HCT116 (cell line): ENCODE data around the gene NRBF2. TPM values are rescaled to one million over a fixed set of nuclear protein-coding genes. Genes with fewer than 3 reads are reported as not detected.

Experiments used
- ATAC-seq: fragments of 200-7000 bp; cut with Tn5 transposase; 2 replicates; pipeline ENCODE4 v1.9.1; 2020; ENCODE audit warnings: mild to moderate bottlenecking, moderate library complexity
- BruUV-seq: library from RNA; stranded (reverse); fragments of 400-500 nt; replicated peaks from 2 replicates; lab custom pipeline; 2021; lab: Mats Ljungman, UMichigan
- CTCF ChIA-PET: fragments of 300-600 bp; sonication (Branson Sonifier 250); formaldehyde crosslinking; loops from one replicate; lab custom pipeline; 2021; ENCODE audit warnings: antibody characterized with exemption; lab: Charles Lee
- POLR2A ChIA-PET: fragments of 300-600, 350-600 bp; sonication (Branson Sonifier 250); formaldehyde crosslinking; loops from one replicate; lab custom pipeline; 2021; ENCODE audit warnings: antibody characterized with exemption; lab: Charles Lee
- RAD21 ChIA-PET, 2 experiments: fragments of 300-600 bp; sonication (Branson Sonifier 250); formaldehyde crosslinking; loops; one replicate each; lab custom pipeline; 2023; ENCODE audit warnings: low total read pairs in 2 of 2; ENCODE audit not compliant: uncharacterized antibody in 2 of 2, unreplicated experiment in 2 of 2, low non-redundant PET in 1 of 2; lab: Charles Lee
- DNase-seq: peaks from one replicate; pipeline ENCODE4 v3.0.0-alpha.2; 2010; ENCODE audit warnings: low read depth, low spot score
- H2AFZ ChIP-seq: fragments of 200-600 bp; shearing (Covaris generic), sonication (generic); 2 replicates; pipeline ENCODE4 v1.6.1; 2017; ENCODE audit warnings: low read depth, mixed run types, mixed read lengths, antibody characterized with exemption, low read length; ENCODE audit not compliant: poor library complexity, severe bottlenecking
- H3K27ac ChIP-seq: 2 replicates; pipeline ENCODE4 v1.5.1; 2012; ENCODE audit warnings: low read depth, low read length
- H3K27me3 ChIP-seq: fragments of 200-600 bp; sonication (generic); 2 replicates; pipeline ENCODE4 v1.6.1; 2016; ENCODE audit warnings: mixed run types, low read length, mixed read lengths; ENCODE audit not compliant: insufficient read depth
- H3K36me3 ChIP-seq, 2 experiments: fragments of 200-500 bp in 1 of 2; fragments of 200-600 bp in 1 of 2; sonication (Bioruptor generic) in 1 of 2; sonication (generic) in 1 of 2; 2 replicates each; pipeline versions ENCODE4 v1.5.1 to v1.6.1; 2014 to 2016; ENCODE audit warnings: low read length in 2 of 2, inconsistent platforms in 1 of 2, mixed read lengths in 1 of 2, mixed run types in 1 of 2; ENCODE audit not compliant: insufficient read depth in 2 of 2, control insufficient read depth in 1 of 2
- H3K4me1 ChIP-seq, 2 experiments: fragments of 200-600 bp in 1 of 2; sonication (generic) in 1 of 2; 2 replicates each; pipeline versions ENCODE4 v1.5.1 to v1.6.1; 2012 to 2017; ENCODE audit warnings: low read length in 2 of 2, inconsistent platforms in 1 of 2, mild to moderate bottlenecking in 1 of 2, mixed read lengths in 1 of 2, mixed run types in 1 of 2, moderate library complexity in 1 of 2; ENCODE audit not compliant: insufficient read depth in 2 of 2, control insufficient read depth in 1 of 2
- H3K4me2 ChIP-seq: fragments of 200-600 bp; sonication (generic); 2 replicates; pipeline ENCODE4 v1.6.1; 2017; ENCODE audit warnings: mixed run types, low read length, mixed read lengths
- H3K4me3 ChIP-seq, 2 experiments: fragments of 200-600 bp in 1 of 2; sonication (generic) in 1 of 2; replicated peaks in 1 of 2; 2 replicates each; pipeline ENCODE4 v1.5.1; 2011 to 2016; ENCODE audit warnings: low read length in 2 of 2, control low read depth in 1 of 2, low read depth in 1 of 2, mild to moderate bottlenecking in 1 of 2, mixed read lengths in 1 of 2, mixed run types in 1 of 2
- H3K79me2 ChIP-seq: fragments of 200-600 bp; sonication (generic); 2 replicates; pipeline ENCODE4 v1.6.1; 2017; ENCODE audit warnings: mild to moderate bottlenecking, mixed run types, low read length, moderate library complexity, mixed read lengths; ENCODE audit not compliant: insufficient read depth
- H3K9ac ChIP-seq: fragments of 200-600 bp; sonication (generic); 2 replicates; pipeline ENCODE4 v1.6.1; 2016; ENCODE audit warnings: low read length, mixed read lengths
- H3K9me2 ChIP-seq: fragments of 200-600 bp; sonication (generic), shearing (Covaris generic); 2 replicates; pipeline ENCODE4 v1.6.1; 2017; ENCODE audit warnings: mixed run types, mild to moderate bottlenecking, moderate library complexity; ENCODE audit not compliant: insufficient read depth
- H3K9me3 ChIP-seq, 2 experiments: fragments of 200-500 bp in 1 of 2; fragments of 200-600 bp in 1 of 2; sonication (Bioruptor generic) in 1 of 2; sonication (generic) in 1 of 2; 2 replicates each; pipeline ENCODE4 v1.6.1; 2014 to 2017; ENCODE audit warnings: low read length in 2 of 2, mixed read lengths in 2 of 2, inconsistent platforms in 1 of 2, low read depth in 1 of 2, mild to moderate bottlenecking in 1 of 2, mixed run types in 1 of 2, moderate library complexity in 1 of 2; ENCODE audit not compliant: control insufficient read depth in 1 of 2, insufficient read depth in 1 of 2
- H4K20me1 ChIP-seq: fragments of 200-600 bp; sonication (generic), shearing (Covaris generic); 2 replicates; pipeline ENCODE4 v1.6.1; 2017; ENCODE audit warnings: mixed run types, mild to moderate bottlenecking, moderate library complexity; ENCODE audit not compliant: insufficient read depth
- CBX3 ChIP-seq: IDR thresholded peaks from 2 replicates; pipeline ENCODE4 v1.6.1; 2012; ENCODE audit warnings: low read depth
- CEBPB ChIP-seq: IDR thresholded peaks from 2 replicates; pipeline ENCODE4 v1.6.1; 2012; ENCODE audit warnings: low read depth
- CTCF ChIP-seq, 3 experiments: fragments of 200-600 bp in 1 of 3; sonication (generic) in 1 of 3; IDR thresholded peaks in 2 of 3; conservative IDR thresholded peaks in 1 of 3; 2 replicates each; pipeline ENCODE4 v1.5.1; 2012 to 2017; ENCODE audit warnings: low read depth in 2 of 3, low read length in 2 of 3, antibody characterized with exemption in 1 of 3, borderline replicate concordance in 1 of 3, control low read depth in 1 of 3, mild to moderate bottlenecking in 1 of 3, mixed read lengths in 1 of 3, mixed run types in 1 of 3, moderate library complexity in 1 of 3; ENCODE audit not compliant: insufficient read depth in 1 of 3
- EGR1 ChIP-seq: IDR thresholded peaks from 2 replicates; pipeline ENCODE4 v1.6.1; 2012; ENCODE audit warnings: low read depth
- FOSL1 ChIP-seq: IDR thresholded peaks from 2 replicates; pipeline ENCODE4 v1.6.1; 2012; ENCODE audit warnings: low read depth
- MAX ChIP-seq: IDR thresholded peaks from 2 replicates; pipeline ENCODE4 v1.6.1; 2012
- POLR2A ChIP-seq: IDR thresholded peaks from 2 replicates; pipeline ENCODE4 v1.7.0; 2011; ENCODE audit warnings: borderline replicate concordance; ENCODE audit not compliant: insufficient read depth, insufficient read length; ENCODE audit errors: extremely low read depth
- POLR2AphosphoS5 ChIP-seq: IDR thresholded peaks from 2 replicates; pipeline ENCODE4 v1.6.1; 2011; ENCODE audit warnings: mild to moderate bottlenecking, low read depth, low read length, moderate library complexity
- RAD21 ChIP-seq: IDR thresholded peaks from 2 replicates; pipeline ENCODE4 v1.6.1; 2012; ENCODE audit warnings: low read depth, mild to moderate bottlenecking
- SIN3A ChIP-seq: IDR thresholded peaks from 2 replicates; pipeline ENCODE4 v1.6.1; 2012; ENCODE audit warnings: low read depth
- SP1 ChIP-seq: IDR thresholded peaks from 2 replicates; pipeline ENCODE4 v1.6.1; 2012; ENCODE audit warnings: low read depth
- SRF ChIP-seq: IDR thresholded peaks from 2 replicates; pipeline ENCODE4 v1.6.1; 2012; ENCODE audit warnings: low read depth
- TCF7L2 ChIP-seq: IDR thresholded peaks from 2 replicates; pipeline ENCODE4 v1.7.0; 2011; ENCODE audit warnings: borderline replicate concordance, inconsistent platforms; ENCODE audit not compliant: insufficient read depth, insufficient read length; ENCODE audit errors: extremely low read depth
- ZFX ChIP-seq: fragments of 450-650 bp; IDR thresholded peaks from 2 replicates; pipeline ENCODE4 v1.6.1; 2017
- ZNF274 ChIP-seq: fragments of 200-500 bp; sonication (Bioruptor generic); IDR thresholded peaks from 2 replicates; pipeline ENCODE4 v1.6.1; 2014; ENCODE audit warnings: mild to moderate bottlenecking, low read depth, low read length, inconsistent platforms
- intact Hi-C: fragments of 100-400 bp; cut with micrococcal nuclease; formaldehyde crosslinking; loops from 2 replicates; pipeline ENCODE4 v1.10.0; 2022
- total RNA-seq: library from RNA; stranded (reverse); gene quantifications from one replicate; pipeline ENCODE4 v1.2.1, GENCODE V29; 2021; ENCODE audit not compliant: unreplicated experiment

NRBF2 gene
- total RNA-seq, 1 experiment from 2014 or later: 20.2 TPM

GRCh38 chr10:63123727-63124362 is 9.3 kb upstream of the NRBF2 start:
- no TSS peak for BruUV-seq
- ATAC-seq (no peak), DNase-seq (no peak)
- Histone ChIP-seq H4K20me1 (no peaks in the 10 kb centered on the region), H3K9ac (no peak overlapping the region), H3K36me3 (no peaks in the 10 kb centered on the region), H3K79me2 (no peaks in the 10 kb centered on the region), H3K4me2 (no peak overlapping the region), H3K27me3 (no peaks in the 10 kb centered on the region), H3K4me3 (no peak overlapping the region), H3K9me2 (no peaks in the 10 kb centered on the region), H3K4me1 (no peaks in the 10 kb centered on the region), H2AFZ (no peak overlapping the region), H3K27ac (no peak overlapping the region), H3K9me3 (no peaks in the 10 kb centered on the region)
- ChIA-PET POLR2A (no interaction called here), CTCF (no interaction called here), RAD21 (no interaction called here)
- intact Hi-C loops: no loop called here
- TF ChIP-seq CEBPB (no peak), POLR2AphosphoS5 (no peak), FOSL1 (no peak)

- Histone ChIP-seq H3K4me3 (no peak overlapping the region), H3K27ac (no peak overlapping the region), H3K36me3 (no peaks in the 10 kb centered on the region), H3K4me2 (no peak overlapping the region), H3K9ac (no peak overlapping the region), H3K4me1 (no peaks in the 10 kb centered on the region), H4K20me1 (no peaks in the 10 kb centered on the region), H3K9me3 (no peaks in the 10 kb centered on the region), H3K79me2 (no peaks in the 10 kb centered on the region), H3K27me3 (no peaks in the 10 kb centered on the region), H3K9me2 (no peaks in the 10 kb centered on the region), H2AFZ (no peak overlapping the region)
- CTCF ChIA-PET: no interaction called here
- TF ChIP-seq ZNF274 (no peak), MAX (no peak), RAD21 (no peak), POLR2AphosphoS5 (no peak), CBX3 (no peak), CTCF (IDR thresholded peaks at IDR 0.05 in 2 of 3, conservative IDR thresholded peaks at IDR 0.05 in 1 of 3; ENCODE audit: borderline replicate concordance in 1 of 3, insufficient read depth in 1 of 3, low read depth in 2 of 3, low read length in 2 of 3) (no peak), SRF (no peak), SP1 (no peak), EGR1 (no peak), SIN3A (no peak), POLR2A (no peak), ZFX (no peak), CEBPB (no peak), TCF7L2 (no peak), FOSL1 (no peak)
- intact Hi-C loops: no loop called here
- no peak for ATAC-seq
- RAD21 ChIA-PET: no interaction called here
- no peak for DNase-seq
- BruUV-seq: no TSS peak
- POLR2A ChIA-PET: no interaction called here
These were observed 7.7 kb upstream of the NRBF2 start for GRCh38 chr10:63125459-63125858.
